ENCODE results near the gene INSYN2B.
A peak's percentile ranks its signal among the peaks of the same experiment; 100 is the strongest.

The INSYN2B gene

GRCh38 chr5:169934990-169935389 is 45.3 kb downstream of the INSYN2B start:
- H3K9me3 ChIP-seq (replicated peaks in 1 of 11): no peaks in the 10 kb centered on the region
- H3K9ac ChIP-seq: no peak overlapping the region
- peaks cover 0 to 98% (median 10%) of the 10 kb centered on the region in 11 experiments; a peak in 12 of 22 replicates for H3K36me3 ChIP-seq
- TF ChIP-seq Cebpa-rat (IDR thresholded peaks at IDR 0.05): no peak
- peak overlapping the region in 7 of 11 experiments; percentile 2 to 49 (median 21); a peak in 7 of 22 replicates for H3K4me2 ChIP-seq
- peaks cover 0 to 14% (median 12%) of the 10 kb centered on the region in 10 experiments; a peak in 15 of 20 replicates for H3K4me1 ChIP-seq
- no peak overlapping the region for H3K27ac ChIP-seq
- no peak overlapping the region for H3K4me3 ChIP-seq
- no peaks in the 10 kb centered on the region for H3K27me3 ChIP-seq
- peaks cover 0 to 74% (median 0%) of the 10 kb centered on the region in 11 experiments; a peak in 6 of 22 replicates for H4K20me1 ChIP-seq

GRCh38 chr5:169933616-169934015 is 46.7 kb downstream of the INSYN2B start:
- Histone ChIP-seq H3K27me3 (no peaks in the 10 kb centered on the region), H3K4me2 (no peak overlapping the region), H3K4me1 (peaks cover 0 to 16% (median 12%) of the 10 kb centered on the region in 10 experiments; a peak in 15 of 20 replicates), H3K27ac (no peak overlapping the region), H3K36me3 (peaks cover 0 to 99% (median 10%) of the 10 kb centered on the region in 11 experiments; a peak in 13 of 22 replicates), H3K9ac (no peak overlapping the region), H4K20me1 (peaks cover 0 to 86% (median 0%) of the 10 kb centered on the region in 11 experiments; a peak in 6 of 22 replicates), H3K4me3 (no peak overlapping the region), H3K9me3 (replicated peaks in 1 of 11) (no peaks in the 10 kb centered on the region)
- no peak for TF ChIP-seq Cebpa-rat (IDR thresholded peaks at IDR 0.05)

- Histone ChIP-seq H3K27ac (no peak overlapping the region), H3K9me3 (replicated peaks in 1 of 11) (no peaks in the 10 kb centered on the region), H4K20me1 (peaks cover 0 to 90% (median 0%) of the 10 kb centered on the region in 11 experiments; a peak in 6 of 22 replicates), H3K4me1 (peaks cover 0 to 21% (median 14%) of the 10 kb centered on the region in 10 experiments; a peak in 15 of 20 replicates), H3K27me3 (no peaks in the 10 kb centered on the region), H3K4me2 (no peak overlapping the region), H3K4me3 (no peak overlapping the region), H3K36me3 (peaks cover 0 to 100% (median 11%) of the 10 kb centered on the region in 11 experiments; a peak in 13 of 22 replicates), H3K9ac (no peak overlapping the region)
- TF ChIP-seq Cebpa-rat (IDR thresholded peaks at IDR 0.05): no peak
Measured at GRCh38 chr5:169933127-169933526, 47.2 kb downstream of the INSYN2B start.

- Histone ChIP-seq H3K4me1 (peaks cover 5 to 17% (median 8%) of the 10 kb centered on the region in 10 experiments; a peak in 13 of 20 replicates), H4K20me1 (peaks cover 0 to 93% (median 0%) of the 10 kb centered on the region in 11 experiments; a peak in 8 of 22 replicates), H3K9ac (no peak overlapping the region), H3K27me3 (no peaks in the 10 kb centered on the region), H3K9me3 (replicated peaks in 1 of 11) (no peaks in the 10 kb centered on the region), H3K4me3 (no peak overlapping the region), H3K36me3 (peaks cover 0 to 97% (median 5%) of the 10 kb centered on the region in 11 experiments; a peak in 8 of 22 replicates), H3K4me2 (peak overlapping the region in 6 of 11 experiments; percentile 1 to 28 (median 22); a peak in 8 of 22 replicates), H3K27ac (no peak overlapping the region)
- TF ChIP-seq Cebpa-rat (IDR thresholded peaks at IDR 0.05): no peak
Measured at GRCh38 chr5:169923988-169924387, 56.3 kb downstream of the INSYN2B start.

GRCh38 chr5:169922474-169922873 is 57.8 kb downstream of the INSYN2B start:
- Histone ChIP-seq H3K27ac (no peak overlapping the region), H3K4me2 (no peak overlapping the region), H4K20me1 (peaks cover 0 to 96% (median 0%) of the 10 kb centered on the region in 11 experiments; a peak in 8 of 22 replicates), H3K4me3 (no peak overlapping the region), H3K36me3 (peaks cover 0 to 97% (median 4%) of the 10 kb centered on the region in 11 experiments; a peak in 7 of 22 replicates), H3K9ac (no peak overlapping the region), H3K4me1 (peaks cover 0 to 11% (median 8%) of the 10 kb centered on the region in 10 experiments; a peak in 11 of 20 replicates), H3K9me3 (replicated peaks in 1 of 11) (no peaks in the 10 kb centered on the region), H3K27me3 (no peaks in the 10 kb centered on the region)
- no peak for TF ChIP-seq Cebpa-rat (IDR thresholded peaks at IDR 0.05)

GRCh38 chr5:169921949-169922348 is 58.3 kb downstream of the INSYN2B start:
- no peak overlapping the region for H3K4me3 ChIP-seq
- H3K27me3 ChIP-seq: no peaks in the 10 kb centered on the region
- H3K4me2 ChIP-seq: no peak overlapping the region
- peaks cover 0 to 97% (median 0%) of the 10 kb centered on the region in 11 experiments; a peak in 8 of 22 replicates for H4K20me1 ChIP-seq
- peaks cover 0 to 15% (median 9%) of the 10 kb centered on the region in 10 experiments; a peak in 11 of 20 replicates for H3K4me1 ChIP-seq
- no peaks in the 10 kb centered on the region for H3K9me3 ChIP-seq (replicated peaks in 1 of 11)
- no peak overlapping the region for H3K27ac ChIP-seq
- H3K36me3 ChIP-seq: peaks cover 0 to 94% (median 3%) of the 10 kb centered on the region in 11 experiments; a peak in 8 of 22 replicates
- no peak for TF ChIP-seq Cebpa-rat (IDR thresholded peaks at IDR 0.05)
- H3K9ac ChIP-seq: no peak overlapping the region

- Histone ChIP-seq H3K4me1 (peaks cover 0 to 15% (median 9%) of the 10 kb centered on the region in 10 experiments; a peak in 11 of 20 replicates), H3K4me3 (no peak overlapping the region), H3K9ac (no peak overlapping the region), H3K27me3 (no peaks in the 10 kb centered on the region), H3K9me3 (replicated peaks in 1 of 11) (no peaks in the 10 kb centered on the region), H3K27ac (no peak overlapping the region), H3K36me3 (peaks cover 0 to 94% (median 4%) of the 10 kb centered on the region in 11 experiments; a peak in 8 of 22 replicates), H3K4me2 (no peak overlapping the region), H4K20me1 (peaks cover 0 to 97% (median 0%) of the 10 kb centered on the region in 11 experiments; a peak in 7 of 22 replicates)
- no peak for TF ChIP-seq Cebpa-rat (IDR thresholded peaks at IDR 0.05)
Measured at GRCh38 chr5:169921384-169921783, 58.9 kb downstream of the INSYN2B start.

GRCh38 chr5:169920474-169920873 is 59.8 kb downstream of the INSYN2B start:
- H3K4me1 ChIP-seq: peaks cover 0 to 15% (median 9%) of the 10 kb centered on the region in 10 experiments; a peak in 11 of 20 replicates
- no peak overlapping the region for H3K4me3 ChIP-seq
- H3K9me3 ChIP-seq (replicated peaks in 1 of 11): no peaks in the 10 kb centered on the region
- H3K4me2 ChIP-seq: no peak overlapping the region
- TF ChIP-seq Cebpa-rat (IDR thresholded peaks at IDR 0.05): no peak
- H4K20me1 ChIP-seq: peaks cover 0 to 97% (median 0%) of the 10 kb centered on the region in 11 experiments; a peak in 6 of 22 replicates
- no peaks in the 10 kb centered on the region for H3K27me3 ChIP-seq
- no peak overlapping the region for H3K27ac ChIP-seq
- H3K36me3 ChIP-seq: peaks cover 0 to 92% (median 4%) of the 10 kb centered on the region in 11 experiments; a peak in 9 of 22 replicates
- no peak overlapping the region for H3K9ac ChIP-seq

- no peak for TF ChIP-seq Cebpa-rat (IDR thresholded peaks at IDR 0.05)
- no peak overlapping the region for H3K27ac ChIP-seq
- H3K9me3 ChIP-seq (replicated peaks in 1 of 11): no peaks in the 10 kb centered on the region
- peaks cover 0 to 87% (median 4%) of the 10 kb centered on the region in 11 experiments; a peak in 9 of 22 replicates for H3K36me3 ChIP-seq
- H3K4me3 ChIP-seq: no peak overlapping the region
- H3K4me1 ChIP-seq: peaks cover 0 to 10% (median 0%) of the 10 kb centered on the region in 10 experiments; a peak in 5 of 20 replicates
- no peaks in the 10 kb centered on the region for H3K27me3 ChIP-seq
- H3K9ac ChIP-seq: no peak overlapping the region
- H3K4me2 ChIP-seq: no peak overlapping the region
- H4K20me1 ChIP-seq: peaks cover 0 to 97% (median 0%) of the 10 kb centered on the region in 11 experiments; a peak in 6 of 22 replicates
Measured at GRCh38 chr5:169918228-169918627, 62.1 kb downstream of the INSYN2B start.
